CD14-positive monocyte (primary cell): Measurements from ENCODE around the gene CYTH4. TPM values are rescaled to one million over a fixed set of nuclear protein-coding genes. Genes with fewer than 3 reads are reported as not detected.

ENCODE experiments used
- DNase-seq, 3 donors: peaks; one replicate each; pipeline ENCODE4 v3.0.0-alpha.2; 2011 to 2022
- H2AFZ ChIP-seq: 2 replicates; pipeline ENCODE4 v1.6.0; 2012; ENCODE audit warnings: mild to moderate bottlenecking, low read depth, low read length, inconsistent platforms; ENCODE audit not compliant: insufficient read depth, poor library complexity, severe bottlenecking
- H3K27ac ChIP-seq, 2 donors: 1 replicate in 1 of 2; 2 replicates in 1 of 2; pipeline ENCODE4 v1.5.1; 2012 to 2013; ENCODE audit warnings: low read length in 2 of 2, control low read depth in 1 of 2, inconsistent platforms in 1 of 2, low read depth in 1 of 2, mild to moderate bottlenecking in 1 of 2
- H3K27me3 ChIP-seq, 2 donors: one replicate each; pipeline versions ENCODE4 v1.6.0 to v1.6.1; 2011 to 2013; ENCODE audit warnings: low read length in 2 of 2; ENCODE audit not compliant: control insufficient read depth in 2 of 2, insufficient read depth in 2 of 2
- H3K36me3 ChIP-seq, 2 donors: replicated peaks in 1 of 2; 1 replicate in 1 of 2; 2 replicates in 1 of 2; pipeline versions ENCODE4 v1.5.1 to v1.6.1; 2012 to 2013; ENCODE audit warnings: low read length in 2 of 2, control low read depth in 1 of 2, inconsistent platforms in 1 of 2, mild to moderate bottlenecking in 1 of 2; ENCODE audit not compliant: insufficient read depth in 2 of 2, control insufficient read depth in 1 of 2
- H3K4me1 ChIP-seq, 2 donors: 1 replicate in 1 of 2; 2 replicates in 1 of 2; pipeline versions ENCODE4 v1.5.1 to v1.6.1; 2012 to 2013; ENCODE audit warnings: low read length in 2 of 2, control low read depth in 1 of 2, inconsistent platforms in 1 of 2, mild to moderate bottlenecking in 1 of 2, moderate library complexity in 1 of 2; ENCODE audit not compliant: insufficient read depth in 2 of 2, control insufficient read depth in 1 of 2
- H3K4me2 ChIP-seq: replicated peaks from 2 replicates; pipeline ENCODE3; 2012; ENCODE audit warnings: low read length, moderate library complexity, mild to moderate bottlenecking; ENCODE audit not compliant: poor library complexity, severe bottlenecking; ENCODE audit errors: extremely low read depth
- H3K4me3 ChIP-seq, 3 experiments: fragments of 200-600 bp in 1 of 3; sonication (generic) in 1 of 3; replicated peaks in 1 of 3; 1 replicate in 2 of 3; 2 replicates in 1 of 3; pipeline ENCODE4 v1.5.1; 2011 to 2013; ENCODE audit warnings: low read length in 3 of 3, mild to moderate bottlenecking in 3 of 3, control low read depth in 2 of 3, low read depth in 2 of 3, inconsistent platforms in 1 of 3, moderate library complexity in 1 of 3
- H3K79me2 ChIP-seq: 2 replicates; pipeline ENCODE4 v1.6.0; 2012; ENCODE audit warnings: mild to moderate bottlenecking, control low read depth, inconsistent platforms, low read length, moderate library complexity; ENCODE audit not compliant: insufficient read depth
- H3K9ac ChIP-seq: 2 replicates; pipeline ENCODE4 v1.6.0; 2017; ENCODE audit warnings: low read length, mild to moderate bottlenecking; ENCODE audit not compliant: insufficient read depth, poor library complexity, severe bottlenecking
- H3K9me3 ChIP-seq, 2 donors: replicated peaks in 1 of 2; 1 replicate in 1 of 2; 2 replicates in 1 of 2; pipeline versions ENCODE4 v1.5.1 to v1.6.1; 2012 to 2013; ENCODE audit warnings: low read length in 2 of 2, control low read depth in 1 of 2; ENCODE audit not compliant: control insufficient read depth in 1 of 2, insufficient read depth in 1 of 2
- H4K20me1 ChIP-seq: 2 replicates; pipeline ENCODE4 v1.6.0; 2012; ENCODE audit warnings: mild to moderate bottlenecking, low read length, control low read depth, moderate library complexity; ENCODE audit not compliant: insufficient read depth
- H3K27ac Mint-ChIP-seq, 7 donors: one replicate each; pipeline ENCODE4 v1.8.0; 2020; ENCODE audit warnings: mild to moderate bottlenecking in 7 of 7, mixed read lengths in 7 of 7, moderate library complexity in 6 of 7, inconsistent platforms in 2 of 7
- H3K27me3 Mint-ChIP-seq, 3 donors: one replicate each; pipeline ENCODE4 v1.8.0; 2021 to 2022; ENCODE audit warnings: low read depth in 3 of 3, mild to moderate bottlenecking in 3 of 3, mixed read lengths in 3 of 3, moderate library complexity in 3 of 3, inconsistent platforms in 1 of 3
- H3K36me3 Mint-ChIP-seq, 2 donors: one replicate each; pipeline ENCODE4 v1.8.0; 2020; ENCODE audit warnings: mixed read lengths in 2 of 2, inconsistent platforms in 1 of 2, mild to moderate bottlenecking in 1 of 2
- H3K4me1 Mint-ChIP-seq: one replicate; pipeline ENCODE4 v1.8.0; 2020; ENCODE audit warnings: mild to moderate bottlenecking, mixed read lengths
- H3K4me3 Mint-ChIP-seq, 2 donors: one replicate each; pipeline ENCODE4 v1.8.0; 2020; ENCODE audit warnings: mild to moderate bottlenecking in 2 of 2, mixed read lengths in 2 of 2, moderate library complexity in 1 of 2
- H3K9me3 Mint-ChIP-seq, 7 donors: one replicate each; pipeline ENCODE4 v1.8.0; 2020 to 2022; ENCODE audit warnings: mixed read lengths in 7 of 7, mild to moderate bottlenecking in 6 of 7, moderate library complexity in 6 of 7, inconsistent platforms in 2 of 7
- WGBS: methylation state at CpG from one replicate; pipeline ENCODE4 v1.1.5; 2013; ENCODE audit warnings: missing lambda C conversion rate; ENCODE audit not compliant: insufficient coverage; 5-methylcytosine and 5-hydroxymethylcytosine counted together
- intact Hi-C, 2 donors: fragments of 100-400 bp; cut with micrococcal nuclease; formaldehyde crosslinking; loops; one replicate each; pipeline versions ENCODE4 v1.15.0 to v1.15.1; 2023
- polyA plus RNA-seq, 3 donors: library from polyadenylated mRNA; depleted of rRNA in 1 of 3; unstranded in 2 of 3; stranded (reverse) in 1 of 3; fragments of 300-500 nt in 2 of 3; fragments of >200 nt in 1 of 3; fragmentation: Illumina TruSeq in 2 of 3; gene quantifications; 1 replicate in 2 of 3; 2 replicates in 1 of 3; pipeline ENCODE4 v1.2.3, GENCODE V29; 2012 to 2021
- TF ChIP-seq, protein P1 (sequence below): fragments of 200-600 bp; IDR thresholded peaks from one replicate; pipeline ENCODE4 v1.8.0; 2022; ENCODE audit warnings: antibody characterized with exemption, mild to moderate bottlenecking

CYTH4 gene
- polyA plus RNA-seq, 3 donors, result 51.0 to 254 (median 70.0) TPM

GRCh38 chr22:37242395-37242918 is 39.9 kb upstream of the CYTH4 start:
- Histone ChIP-seq H3K36me3 (peaks cover 36 to 40% of the 10 kb centered on the region in 2 donors), H3K9ac (peak overlapping the region; percentile 93), H4K20me1 (peaks cover 48% of the 10 kb centered on the region), H3K27ac (peak overlapping the region; percentile 96 to 98), H3K79me2 (peaks cover 67% of the 10 kb centered on the region), H2AFZ (no peak overlapping the region), H3K27me3 (no peaks in the 10 kb centered on the region), H3K9me3 (no peaks in the 10 kb centered on the region), H3K4me2 (peak overlapping the region; percentile 97), H3K4me3 (peak overlapping the region; percentile 77 to 99 (median 96)), H3K4me1 (peaks cover 79 to 84% of the 10 kb centered on the region in 2 donors)
- intact Hi-C loops, result loop anchor here in 1 of 2 donors (1.0 to 5.0 kb wide), 2 partner anchors 12 to 40 kb away; partner anchors contain the start of gene CYTH4
- H3K36me3 Mint-ChIP-seq, result peaks cover 38 to 47% of the 10 kb centered on the region in 2 donors
- peaks cover 0 to 2% (median 1%) of the 10 kb centered on the region in 3 donors for H3K27me3 Mint-ChIP-seq
- peak; percentile 92 to 98 (median 97) for DNase-seq
- H3K27ac Mint-ChIP-seq, result peak overlapping the region; percentile 95 to 99 (median 97)
- WGBS, result 0% methylated on average over 15 of the region's 16 CpGs
- H3K4me1 Mint-ChIP-seq, result peaks cover 75% of the 10 kb centered on the region
- TF ChIP-seq, protein P1, sequence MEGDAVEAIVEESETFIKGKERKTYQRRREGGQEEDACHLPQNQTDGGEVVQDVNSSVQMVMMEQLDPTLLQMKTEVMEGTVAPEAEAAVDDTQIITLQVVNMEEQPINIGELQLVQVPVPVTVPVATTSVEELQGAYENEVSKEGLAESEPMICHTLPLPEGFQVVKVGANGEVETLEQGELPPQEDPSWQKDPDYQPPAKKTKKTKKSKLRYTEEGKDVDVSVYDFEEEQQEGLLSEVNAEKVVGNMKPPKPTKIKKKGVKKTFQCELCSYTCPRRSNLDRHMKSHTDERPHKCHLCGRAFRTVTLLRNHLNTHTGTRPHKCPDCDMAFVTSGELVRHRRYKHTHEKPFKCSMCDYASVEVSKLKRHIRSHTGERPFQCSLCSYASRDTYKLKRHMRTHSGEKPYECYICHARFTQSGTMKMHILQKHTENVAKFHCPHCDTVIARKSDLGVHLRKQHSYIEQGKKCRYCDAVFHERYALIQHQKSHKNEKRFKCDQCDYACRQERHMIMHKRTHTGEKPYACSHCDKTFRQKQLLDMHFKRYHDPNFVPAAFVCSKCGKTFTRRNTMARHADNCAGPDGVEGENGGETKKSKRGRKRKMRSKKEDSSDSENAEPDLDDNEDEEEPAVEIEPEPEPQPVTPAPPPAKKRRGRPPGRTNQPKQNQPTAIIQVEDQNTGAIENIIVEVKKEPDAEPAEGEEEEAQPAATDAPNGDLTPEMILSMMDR, result no peak
- peak overlapping the region; percentile 92 to 95 for H3K4me3 Mint-ChIP-seq
- no peaks in the 10 kb centered on the region for H3K9me3 Mint-ChIP-seq

- H3K4me1 Mint-ChIP-seq, result peaks cover 68% of the 10 kb centered on the region
- 0% methylated on average over 2 of the region's 12 CpGs for WGBS
- H4K20me1 ChIP-seq, result peaks cover 36% of the 10 kb centered on the region
- no peak overlapping the region for H2AFZ ChIP-seq
- no peaks in the 10 kb centered on the region for H3K27me3 ChIP-seq
- peak overlapping the region; percentile 97 for H3K4me2 ChIP-seq
- H3K4me1 ChIP-seq, result peaks cover 69 to 73% of the 10 kb centered on the region in 2 donors
- H3K79me2 ChIP-seq, result peaks cover 56% of the 10 kb centered on the region
- H3K4me3 Mint-ChIP-seq, result peak overlapping the region; percentile 92 to 95
- no peaks in the 10 kb centered on the region for H3K9me3 Mint-ChIP-seq
- peak overlapping the region; percentile 96 to 98 for H3K27ac ChIP-seq
- TF ChIP-seq, protein P1, result no peak
- intact Hi-C loops, result loop anchor here in 1 of 2 donors (5.0 kb wide), 1 partner anchor 39 kb away; the partner anchor contains the start of gene CYTH4
- DNase-seq, result peak; percentile 48 to 75 (median 63)
- H3K36me3 Mint-ChIP-seq, result peaks cover 32 to 36% of the 10 kb centered on the region in 2 donors
- H3K9me3 ChIP-seq, result no peaks in the 10 kb centered on the region
- peaks cover 26 to 29% of the 10 kb centered on the region in 2 donors for H3K36me3 ChIP-seq
- peak overlapping the region; percentile 93 for H3K9ac ChIP-seq
- peaks cover 0 to 3% (median 2%) of the 10 kb centered on the region in 3 donors for H3K27me3 Mint-ChIP-seq
- H3K4me3 ChIP-seq, result peak overlapping the region; percentile 77 to 99 (median 96)
- H3K27ac Mint-ChIP-seq, result peak overlapping the region; percentile 95 to 99 (median 97)
These were observed 38.8 kb upstream of the CYTH4 start for GRCh38 chr22:37243402-37244113.
